Panc1 (cell line): ENCODE results near the gene IL1R2.

Source experiments
- CTCF ChIP-seq: fragments of 450-650 bp; IDR thresholded peaks from 2 replicates; pipeline ENCODE4 v1.5.1; 2017; ENCODE audit warnings: mild to moderate bottlenecking
- POLR2AphosphoS5 ChIP-seq: IDR thresholded peaks from 2 replicates; pipeline ENCODE4 v1.6.1; 2012; ENCODE audit warnings: mild to moderate bottlenecking, low read depth, low read length, moderate library complexity
- REST ChIP-seq, 2 experiments: IDR thresholded peaks; 2 replicates each; pipeline ENCODE4 v1.6.1; 2011 to 2012; ENCODE audit warnings: low read depth in 2 of 2, control low read depth in 1 of 2, low read length in 1 of 2, mild to moderate bottlenecking in 1 of 2, moderate library complexity in 1 of 2; ENCODE audit not compliant: insufficient read depth in 1 of 2
- SIN3A ChIP-seq: IDR thresholded peaks from 2 replicates; pipeline ENCODE4 v1.6.1; 2012; ENCODE audit warnings: low read depth, mild to moderate bottlenecking, low read length, moderate library complexity, borderline replicate concordance; ENCODE audit not compliant: insufficient read depth
- TCF7L2 ChIP-seq: IDR thresholded peaks from 2 replicates; pipeline ENCODE4 v1.6.1; 2011; ENCODE audit warnings: mild to moderate bottlenecking, low read depth, low read length, inconsistent platforms

- TF ChIP-seq SIN3A, result no peak
- TF ChIP-seq CTCF, result no peak
- no peak for TF ChIP-seq REST (IDR thresholded peaks at IDR 0.05; ENCODE audit: insufficient read depth in 1 of 2, low read depth in 2 of 2, low read length in 1 of 2)
- no peak for TF ChIP-seq POLR2AphosphoS5
- TF ChIP-seq TCF7L2, result no peak
Observed at GRCh38 chr2:102022884-102023539, 31.3 kb downstream of the IL1R2 start.
